GM18508 (cell line): ENCODE measurements around the gene NLGN1.

Experiments used
- ATAC-seq: cut with Tn5 transposase; IDR thresholded peaks from one replicate; pipeline ENCODE4 v1.9.1; 2021; ENCODE audit warnings: moderate number of reproducible peaks; ENCODE audit not compliant: insufficient read depth, unreplicated experiment

Gene NLGN1

GRCh38 chr3:174335910-174336309 is 938.4 kb downstream of the NLGN1 start:
- ATAC-seq: no peak
